Measurements from ENCODE around the gene NCBP3.

The NCBP3 gene

DNA sequence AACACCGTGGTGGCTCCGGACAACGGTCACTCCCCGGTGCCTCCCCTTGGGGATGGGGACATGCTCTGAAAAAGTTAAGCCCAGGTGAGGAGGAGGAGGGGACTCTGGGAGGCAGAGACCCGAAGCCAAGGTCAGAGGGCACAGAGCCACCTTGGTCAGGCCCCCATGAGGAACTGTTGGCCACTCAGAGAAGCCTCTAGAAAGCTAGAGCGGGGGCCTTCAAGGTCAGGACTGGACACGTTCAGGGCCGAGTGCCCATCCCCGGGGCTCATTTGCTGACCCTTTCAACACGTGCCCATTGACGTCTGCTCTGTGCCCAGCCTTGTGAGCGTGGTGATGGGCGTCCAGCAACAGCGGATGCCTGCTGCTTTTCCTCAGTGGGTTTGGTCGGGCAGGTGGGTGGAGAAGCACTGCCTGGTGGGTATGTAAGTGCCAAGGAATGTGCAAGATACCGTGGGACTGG lies 84.1 kb downstream of the NCBP3 start:
- no peaks in the 10 kb centered on the region for H3K9me3 ChIP-seq (ENCODE audit: insufficient read depth, low read depth, low read length)
- no peaks in the 10 kb centered on the region for H3K27me3 ChIP-seq (ENCODE audit: insufficient read depth, low read length, poor library complexity, severe bottlenecking)
- H3K4me3 ChIP-seq (ENCODE audit: low read length, poor library complexity, severe bottlenecking), result no peak overlapping the region
- H4K20me1 ChIP-seq (ENCODE audit: insufficient read depth, low read length, poor library complexity, severe bottlenecking), result no peaks in the 10 kb centered on the region
- no peak overlapping the region for H3K4me2 ChIP-seq (ENCODE audit: low read depth, low read length, poor library complexity, severe bottlenecking)
- H3K4me1 ChIP-seq (ENCODE audit: insufficient read depth, low read length, poor library complexity, severe bottlenecking), result peaks cover 34% of the 10 kb centered on the region
- no peak overlapping the region for H3K9ac ChIP-seq (ENCODE audit: low read depth, low read length, poor library complexity, severe bottlenecking)
- no peaks in the 10 kb centered on the region for H3K9me2 ChIP-seq (replicated peaks; ENCODE audit: low read depth, low read length)
- no peaks in the 10 kb centered on the region for H3K36me3 ChIP-seq (ENCODE audit: insufficient read depth, low read length)
- H3K79me2 ChIP-seq (ENCODE audit: insufficient read depth, low read length), result no peaks in the 10 kb centered on the region
- no peak for TF ChIP-seq EZH2phosphoT487 (IDR thresholded peaks at IDR 0.05; ENCODE audit: borderline replicate concordance)
- TF ChIP-seq, protein P1, sequence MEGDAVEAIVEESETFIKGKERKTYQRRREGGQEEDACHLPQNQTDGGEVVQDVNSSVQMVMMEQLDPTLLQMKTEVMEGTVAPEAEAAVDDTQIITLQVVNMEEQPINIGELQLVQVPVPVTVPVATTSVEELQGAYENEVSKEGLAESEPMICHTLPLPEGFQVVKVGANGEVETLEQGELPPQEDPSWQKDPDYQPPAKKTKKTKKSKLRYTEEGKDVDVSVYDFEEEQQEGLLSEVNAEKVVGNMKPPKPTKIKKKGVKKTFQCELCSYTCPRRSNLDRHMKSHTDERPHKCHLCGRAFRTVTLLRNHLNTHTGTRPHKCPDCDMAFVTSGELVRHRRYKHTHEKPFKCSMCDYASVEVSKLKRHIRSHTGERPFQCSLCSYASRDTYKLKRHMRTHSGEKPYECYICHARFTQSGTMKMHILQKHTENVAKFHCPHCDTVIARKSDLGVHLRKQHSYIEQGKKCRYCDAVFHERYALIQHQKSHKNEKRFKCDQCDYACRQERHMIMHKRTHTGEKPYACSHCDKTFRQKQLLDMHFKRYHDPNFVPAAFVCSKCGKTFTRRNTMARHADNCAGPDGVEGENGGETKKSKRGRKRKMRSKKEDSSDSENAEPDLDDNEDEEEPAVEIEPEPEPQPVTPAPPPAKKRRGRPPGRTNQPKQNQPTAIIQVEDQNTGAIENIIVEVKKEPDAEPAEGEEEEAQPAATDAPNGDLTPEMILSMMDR (conservative IDR thresholded peaks at IDR 0.05; ENCODE audit: low read length), result no peak
- H3F3A ChIP-seq (ENCODE audit: low read depth), result peaks cover 8% of the 10 kb centered on the region
- H2AFZ ChIP-seq (ENCODE audit: low read length), result no peak overlapping the region

DNA sequence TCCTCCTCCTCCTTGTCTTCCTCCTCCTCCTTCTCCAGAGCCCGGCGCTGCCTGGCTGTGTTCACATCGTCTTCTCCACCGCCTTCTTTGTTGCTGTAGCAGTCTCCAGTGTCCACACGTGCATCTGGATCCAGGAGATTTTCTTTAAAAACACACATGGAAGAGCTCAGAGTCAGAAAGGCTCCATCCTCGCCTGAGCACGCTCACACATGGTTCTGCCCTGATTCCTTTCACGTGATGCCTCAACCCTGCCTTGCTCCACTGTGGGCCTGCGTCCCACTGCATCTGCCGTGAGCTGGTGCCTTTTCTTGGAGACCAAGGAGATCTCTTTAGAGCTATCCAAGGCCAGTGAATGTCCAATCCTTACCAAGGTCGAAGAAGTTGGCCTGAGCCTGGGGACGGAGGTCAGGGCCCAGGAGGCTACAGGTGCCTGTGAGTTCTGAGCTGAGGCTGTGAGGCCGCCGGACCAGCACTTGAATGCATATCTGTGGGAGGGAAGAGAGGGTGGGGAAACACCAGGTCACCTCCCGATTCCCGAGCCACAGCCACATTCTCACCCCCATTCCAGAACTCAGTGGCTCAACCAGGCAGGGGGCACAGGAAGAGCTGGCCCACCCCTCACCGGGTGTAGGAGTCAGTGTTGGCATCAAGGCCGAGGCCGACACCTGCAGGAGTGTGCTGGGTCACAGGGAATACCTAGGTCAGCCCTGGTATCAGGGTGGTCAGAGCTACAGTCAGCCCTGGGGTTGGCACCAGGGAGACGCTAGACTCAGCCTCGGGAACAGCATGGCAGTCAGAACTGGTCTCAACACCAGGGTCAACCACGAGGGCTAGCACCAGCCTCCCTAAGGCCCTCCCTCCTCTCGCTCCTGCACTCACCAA lies 84.8 kb downstream of the NCBP3 start:
- no peaks in the 10 kb centered on the region for H3K9me3 ChIP-seq (ENCODE audit: insufficient read depth, low read depth, low read length)
- H3K79me2 ChIP-seq (ENCODE audit: insufficient read depth, low read length), result no peaks in the 10 kb centered on the region
- no peaks in the 10 kb centered on the region for H3K9me2 ChIP-seq (replicated peaks; ENCODE audit: low read depth, low read length)
- H2AFZ ChIP-seq (ENCODE audit: low read length), result no peak overlapping the region
- H3F3A ChIP-seq (ENCODE audit: low read depth), result peaks cover 8% of the 10 kb centered on the region
- H3K4me3 ChIP-seq (ENCODE audit: low read length, poor library complexity, severe bottlenecking), result no peak overlapping the region
- no peak overlapping the region for H3K4me2 ChIP-seq (ENCODE audit: low read depth, low read length, poor library complexity, severe bottlenecking)
- H4K20me1 ChIP-seq (ENCODE audit: insufficient read depth, low read length, poor library complexity, severe bottlenecking), result no peaks in the 10 kb centered on the region
- H3K36me3 ChIP-seq (ENCODE audit: insufficient read depth, low read length), result no peaks in the 10 kb centered on the region
- no peak overlapping the region for H3K9ac ChIP-seq (ENCODE audit: low read depth, low read length, poor library complexity, severe bottlenecking)
- H3K4me1 ChIP-seq (ENCODE audit: insufficient read depth, low read length, poor library complexity, severe bottlenecking), result peaks cover 29% of the 10 kb centered on the region
- H3K27me3 ChIP-seq (ENCODE audit: insufficient read depth, low read length, poor library complexity, severe bottlenecking), result no peaks in the 10 kb centered on the region
- TF ChIP-seq EZH2phosphoT487 (IDR thresholded peaks at IDR 0.05; ENCODE audit: borderline replicate concordance), result no peak
- TF ChIP-seq, protein P1 (conservative IDR thresholded peaks at IDR 0.05; ENCODE audit: low read length), result no peak

DNA sequence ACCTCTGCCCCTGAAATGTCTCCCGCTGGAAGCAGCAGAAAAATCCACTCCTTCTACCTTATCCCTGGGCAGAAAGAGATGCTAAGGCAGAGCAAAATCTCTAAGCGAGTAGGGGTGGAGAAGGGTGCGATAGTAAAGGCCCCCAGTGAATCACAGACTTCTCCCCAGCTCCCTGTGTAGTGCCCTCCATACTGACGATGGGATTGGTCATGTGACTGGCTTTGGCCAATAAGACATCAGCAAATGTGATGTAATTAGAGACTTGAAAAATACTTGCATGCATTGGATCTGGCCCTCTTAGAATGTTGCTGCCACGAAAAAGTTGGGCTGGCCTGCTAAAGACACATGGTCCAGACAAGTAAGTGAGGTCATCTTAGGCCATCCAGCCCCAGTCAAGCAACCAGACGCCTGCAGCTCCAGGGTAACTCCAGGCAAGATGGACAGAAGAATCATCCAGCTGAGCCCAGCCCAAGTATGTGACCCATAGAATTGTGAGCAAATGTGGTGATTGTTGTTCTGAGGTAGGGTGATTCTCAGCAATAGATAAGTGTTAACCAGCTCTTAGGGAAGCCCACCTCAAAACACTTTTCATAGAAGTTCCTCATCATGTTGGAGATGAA lies 86.3 kb downstream of the NCBP3 start:
- Histone ChIP-seq H3K9ac (ENCODE audit: low read depth, low read length, poor library complexity, severe bottlenecking) (no peak overlapping the region), H3K9me3 (ENCODE audit: insufficient read depth, low read depth, low read length) (no peaks in the 10 kb centered on the region), H2AFZ (ENCODE audit: low read length) (no peak overlapping the region), H3K4me3 (ENCODE audit: low read length, poor library complexity, severe bottlenecking) (no peak overlapping the region), H3K27me3 (ENCODE audit: insufficient read depth, low read length, poor library complexity, severe bottlenecking) (no peaks in the 10 kb centered on the region), H3F3A (ENCODE audit: low read depth) (no peaks in the 10 kb centered on the region), H3K79me2 (ENCODE audit: insufficient read depth, low read length) (no peaks in the 10 kb centered on the region), H3K4me2 (ENCODE audit: low read depth, low read length, poor library complexity, severe bottlenecking) (no peak overlapping the region), H4K20me1 (ENCODE audit: insufficient read depth, low read length, poor library complexity, severe bottlenecking) (no peaks in the 10 kb centered on the region), H3K4me1 (ENCODE audit: insufficient read depth, low read length, poor library complexity, severe bottlenecking) (peaks cover 18% of the 10 kb centered on the region), H3K9me2 (replicated peaks; ENCODE audit: low read depth, low read length) (no peaks in the 10 kb centered on the region), H3K36me3 (ENCODE audit: insufficient read depth, low read length) (no peaks in the 10 kb centered on the region)
- no peak for TF ChIP-seq EZH2phosphoT487 (IDR thresholded peaks at IDR 0.05; ENCODE audit: borderline replicate concordance)
- TF ChIP-seq, protein P1 (conservative IDR thresholded peaks at IDR 0.05; ENCODE audit: low read length), result no peak
